Neural crest cell (in vitro differentiated cells): ENCODE data around the gene EDIL3. TPM values are rescaled to one million over a fixed set of nuclear protein-coding genes. Genes with fewer than 3 reads are reported as not detected.
A peak's percentile ranks its signal among the peaks of the same experiment; 100 is the strongest.

ENCODE experiments used
- DNase-seq: peaks from one replicate; pipeline ENCODE4 v3.0.0; 2021; ENCODE audit warnings: low read depth, mixed read lengths, low spot score
- H3K27ac Mint-ChIP-seq: one replicate; pipeline ENCODE4 v1.8.0; 2021; ENCODE audit warnings: mild to moderate bottlenecking, mixed read lengths; ENCODE audit not compliant: unreplicated experiment
- H3K27me3 Mint-ChIP-seq: 2 replicates; pipeline ENCODE4 v1.8.0; 2021; ENCODE audit warnings: low read depth, mild to moderate bottlenecking, mixed read lengths
- H3K36me3 Mint-ChIP-seq: 2 replicates; pipeline ENCODE4 v1.8.0; 2021; ENCODE audit warnings: low read depth, mild to moderate bottlenecking, mixed read lengths
- H3K4me1 Mint-ChIP-seq: 2 replicates; pipeline ENCODE4 v1.8.0; 2021; ENCODE audit warnings: mixed read lengths
- H3K4me3 Mint-ChIP-seq: one replicate; pipeline ENCODE4 v1.8.0; 2021; ENCODE audit warnings: mild to moderate bottlenecking, mixed read lengths
- H3K9me3 Mint-ChIP-seq: 2 replicates; pipeline ENCODE4 v1.8.0; 2021; ENCODE audit warnings: mixed read lengths
- CTCF ChIP-seq: fragments of 200-600 bp; sonication (generic); conservative IDR thresholded peaks from 2 replicates; pipeline ENCODE4 v1.5.0; 2021; ENCODE audit warnings: antibody characterized with exemption, mild to moderate bottlenecking
- total RNA-seq: library from RNA; stranded (reverse); gene quantifications from 2 replicates; pipeline ENCODE4 v1.2.1, GENCODE V29; 2021

The EDIL3 gene
- total RNA-seq, 1 donor from 2014 or later: 1.2 TPM

DNA sequence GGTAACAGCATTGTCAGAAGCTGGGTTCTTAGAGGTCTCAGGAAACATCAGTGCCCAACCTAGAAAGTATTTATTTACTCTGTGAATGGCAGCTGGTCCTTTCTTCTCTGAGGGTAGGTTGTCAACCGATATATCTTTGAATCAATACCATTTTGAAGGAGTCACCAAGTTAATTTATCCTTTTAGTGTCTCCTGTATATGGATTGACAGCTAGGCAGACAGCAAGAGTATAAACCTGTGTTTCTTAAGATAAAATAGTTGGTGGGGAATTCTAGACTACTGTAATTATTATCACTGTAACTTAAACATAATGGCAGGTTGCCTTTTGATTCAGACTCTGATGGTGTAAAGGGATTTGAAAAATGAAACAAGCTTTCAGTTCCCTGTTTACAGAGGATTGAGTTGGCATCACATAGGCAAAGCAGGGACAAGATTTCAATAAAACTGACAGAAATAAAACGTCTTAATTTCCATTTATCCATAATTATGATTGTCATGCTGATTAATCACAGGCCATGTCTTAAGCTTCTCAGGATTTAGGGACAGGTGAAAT lies 473.2 kb downstream of the EDIL3 start:
- Mint-ChIP-seq H3K36me3 (no peaks in the 10 kb centered on the region), H3K27me3 (no peaks in the 10 kb centered on the region), H3K4me3 (no peak overlapping the region), H3K4me1 (no peaks in the 10 kb centered on the region), H3K9me3 (no peaks in the 10 kb centered on the region), H3K27ac (no peak overlapping the region)
- DNase-seq: no peak
- TF ChIP-seq CTCF: no peak

GRCh38 chr5:83900306-83900705 lies 484.4 kb downstream of the EDIL3 start:
- Mint-ChIP-seq H3K9me3 (no peaks in the 10 kb centered on the region), H3K4me3 (peak overlapping the region; percentile 14), H3K27ac (no peak overlapping the region), H3K4me1 (peaks cover 7% of the 10 kb centered on the region), H3K36me3 (no peaks in the 10 kb centered on the region), H3K27me3 (no peaks in the 10 kb centered on the region)
- TF ChIP-seq CTCF: no peak
- peak; percentile 3 for DNase-seq

DNA sequence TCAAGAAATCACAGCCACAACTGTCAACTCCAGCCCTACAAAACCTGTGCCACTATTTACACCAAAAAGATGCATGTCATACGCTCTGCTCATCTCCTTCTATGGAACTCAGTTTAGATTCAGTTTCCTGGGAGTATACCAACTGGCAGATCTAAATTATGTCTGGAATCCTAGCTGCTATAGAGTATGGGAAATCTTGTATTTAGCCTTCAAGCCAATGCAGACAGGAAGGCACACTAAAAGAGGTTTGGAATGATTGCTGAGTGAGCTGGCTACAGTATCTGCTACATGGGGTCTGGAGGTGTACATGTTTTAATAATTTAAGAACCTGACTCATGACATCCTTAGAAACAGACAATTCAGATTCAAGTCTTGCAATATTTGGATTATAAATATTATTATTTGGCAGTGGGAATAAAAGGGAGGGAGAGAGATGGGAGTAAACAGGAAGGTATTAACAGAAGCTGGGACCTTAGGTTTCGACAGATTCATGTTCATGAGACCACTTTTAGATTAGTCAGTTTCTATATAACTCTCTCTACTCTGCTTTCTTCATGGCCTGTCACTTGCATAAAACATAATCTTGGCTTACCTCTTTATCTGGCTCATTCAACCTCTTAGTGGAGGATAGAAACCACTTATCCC lies 485.2 kb downstream of the EDIL3 start:
- Mint-ChIP-seq H3K4me1 (peaks cover 7% of the 10 kb centered on the region), H3K27me3 (no peaks in the 10 kb centered on the region), H3K27ac (no peak overlapping the region), H3K36me3 (no peaks in the 10 kb centered on the region), H3K4me3 (no peak overlapping the region), H3K9me3 (no peaks in the 10 kb centered on the region)
- no peak for DNase-seq
- no peak for TF ChIP-seq CTCF

- H3K4me3 Mint-ChIP-seq: no peak overlapping the region
- DNase-seq: no peak
- no peak for TF ChIP-seq CTCF
- no peaks in the 10 kb centered on the region for H3K9me3 Mint-ChIP-seq
- no peaks in the 10 kb centered on the region for H3K27me3 Mint-ChIP-seq
- H3K27ac Mint-ChIP-seq: no peak overlapping the region
- no peaks in the 10 kb centered on the region for H3K36me3 Mint-ChIP-seq
- H3K4me1 Mint-ChIP-seq: peaks cover 6% of the 10 kb centered on the region
Measured at GRCh38 chr5:83895860-83896259, 488.8 kb downstream of the EDIL3 start.

DNA sequence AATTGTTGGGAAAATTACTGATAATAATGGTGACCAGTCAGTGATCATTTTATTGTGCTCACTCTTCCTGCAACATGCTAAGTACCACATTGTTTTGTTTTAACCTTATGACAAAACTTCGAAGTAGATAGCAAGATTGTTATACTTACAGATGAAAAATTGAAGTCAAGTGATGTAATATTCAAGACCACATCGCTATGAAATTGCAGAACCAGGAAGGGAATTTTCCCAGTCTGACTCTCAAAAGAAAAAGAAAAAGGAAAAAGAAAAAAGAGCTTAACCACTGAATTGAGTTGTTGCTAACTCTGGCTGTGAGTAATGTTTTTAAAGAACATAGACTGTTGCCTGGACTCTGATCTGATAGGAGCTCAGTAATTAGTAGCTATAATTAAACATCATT lies 493.4 kb downstream of the EDIL3 start:
- H3K4me1 Mint-ChIP-seq: no peaks in the 10 kb centered on the region
- H3K9me3 Mint-ChIP-seq: no peaks in the 10 kb centered on the region

More for the DNA sequence above, 493.4 kb downstream of the EDIL3 start:
- no peak for TF ChIP-seq CTCF
- no peak overlapping the region for H3K4me3 Mint-ChIP-seq
- no peak for DNase-seq
- H3K27me3 Mint-ChIP-seq: no peaks in the 10 kb centered on the region
- no peaks in the 10 kb centered on the region for H3K36me3 Mint-ChIP-seq
- no peak overlapping the region for H3K27ac Mint-ChIP-seq
